SU-DHL-6 (cell line): ENCODE data around the gene PTGER1.
A peak's percentile ranks its signal among the peaks of the same experiment; 100 is the strongest.

Source experiments
- H2AFZ ChIP-seq: fragments of 200-600 bp; sonication (generic); 2 replicates; pipeline ENCODE4 v1.6.1; 2014; ENCODE audit warnings: low read depth, mild to moderate bottlenecking, moderate library complexity, mixed read lengths, antibody characterized with exemption, low read length; ENCODE audit not compliant: severe bottlenecking
- H3F3A ChIP-seq: fragments of 200-600 bp; shearing (Covaris generic); 2 replicates; pipeline ENCODE4 v1.6.0; 2016; ENCODE audit warnings: antibody characterized with exemption, mild to moderate bottlenecking; ENCODE audit not compliant: insufficient read depth
- H3K27ac ChIP-seq: fragments of 200-600 bp; sonication (generic); 2 replicates; pipeline ENCODE4 v1.5.1; 2016; ENCODE audit warnings: low read depth, mild to moderate bottlenecking, low read length, moderate library complexity, mixed read lengths
- H3K27me3 ChIP-seq: fragments of 200-600 bp; sonication (generic), shearing (Covaris generic); 2 replicates; pipeline ENCODE4 v1.6.0; 2014; ENCODE audit warnings: mild to moderate bottlenecking, low read length
- H3K36me3 ChIP-seq: fragments of 200-600 bp; sonication (generic); 2 replicates; pipeline ENCODE4 v1.6.1; 2014; ENCODE audit warnings: mild to moderate bottlenecking, low read length, mixed read lengths
- H3K4me2 ChIP-seq: fragments of 300-600, 200-600 bp; shearing (Covaris generic), sonication (generic); 2 replicates; pipeline ENCODE4 v1.6.0; 2014; ENCODE audit warnings: low read length, low read depth, mild to moderate bottlenecking; ENCODE audit not compliant: poor library complexity, severe bottlenecking
- H3K4me3 ChIP-seq: fragments of 200-600 bp; sonication (generic); 2 replicates; pipeline ENCODE4 v1.5.1; 2014; ENCODE audit warnings: antibody characterized with exemption, low read length, mild to moderate bottlenecking, mixed read lengths; ENCODE audit not compliant: insufficient read depth, poor library complexity, severe bottlenecking
- H3K79me2 ChIP-seq: fragments of 200-600 bp; sonication (generic); 2 replicates; pipeline ENCODE4 v1.6.1; 2014; ENCODE audit warnings: mild to moderate bottlenecking, low read length, moderate library complexity; ENCODE audit not compliant: insufficient read depth
- H3K9ac ChIP-seq: fragments of 200-600 bp; sonication (generic); 2 replicates; pipeline ENCODE4 v1.7.0; 2014; ENCODE audit warnings: mild to moderate bottlenecking, low read length
- H3K9me2 ChIP-seq: fragments of 200-600 bp; sonication (generic); replicated peaks from 2 replicates; pipeline ENCODE4 v1.6.1; 2014; ENCODE audit warnings: low read length; ENCODE audit not compliant: insufficient read depth
- H3K9me3 ChIP-seq: fragments of 200-600 bp; sonication (generic); 2 replicates; pipeline ENCODE4 v1.6.1; 2014; ENCODE audit warnings: low read length, mixed read lengths; ENCODE audit not compliant: insufficient read depth
- H4K20me1 ChIP-seq: fragments of 200-600 bp; sonication (generic); 2 replicates; pipeline ENCODE4 v1.6.1; 2014; ENCODE audit warnings: low read depth, mild to moderate bottlenecking, antibody characterized with exemption, low read length, moderate library complexity, mixed read lengths
- EZH2phosphoT487 ChIP-seq: fragments of 200-600 bp; sonication (generic), shearing (Covaris generic); conservative IDR thresholded peaks from 2 replicates; pipeline ENCODE4 v1.6.1; 2018; ENCODE audit warnings: mild to moderate bottlenecking, antibody characterized with exemption, low read length, moderate library complexity, mixed read lengths
- TF ChIP-seq, protein P1 (sequence below): fragments of 200-600 bp; sonication (generic); IDR thresholded peaks from one replicate; pipeline ENCODE4 v1.5.1; 2017; ENCODE audit warnings: antibody characterized with exemption, mild to moderate bottlenecking, low read length, moderate library complexity; ENCODE audit not compliant: insufficient read depth, poor library complexity, severe bottlenecking

PTGER1 gene

DNA sequence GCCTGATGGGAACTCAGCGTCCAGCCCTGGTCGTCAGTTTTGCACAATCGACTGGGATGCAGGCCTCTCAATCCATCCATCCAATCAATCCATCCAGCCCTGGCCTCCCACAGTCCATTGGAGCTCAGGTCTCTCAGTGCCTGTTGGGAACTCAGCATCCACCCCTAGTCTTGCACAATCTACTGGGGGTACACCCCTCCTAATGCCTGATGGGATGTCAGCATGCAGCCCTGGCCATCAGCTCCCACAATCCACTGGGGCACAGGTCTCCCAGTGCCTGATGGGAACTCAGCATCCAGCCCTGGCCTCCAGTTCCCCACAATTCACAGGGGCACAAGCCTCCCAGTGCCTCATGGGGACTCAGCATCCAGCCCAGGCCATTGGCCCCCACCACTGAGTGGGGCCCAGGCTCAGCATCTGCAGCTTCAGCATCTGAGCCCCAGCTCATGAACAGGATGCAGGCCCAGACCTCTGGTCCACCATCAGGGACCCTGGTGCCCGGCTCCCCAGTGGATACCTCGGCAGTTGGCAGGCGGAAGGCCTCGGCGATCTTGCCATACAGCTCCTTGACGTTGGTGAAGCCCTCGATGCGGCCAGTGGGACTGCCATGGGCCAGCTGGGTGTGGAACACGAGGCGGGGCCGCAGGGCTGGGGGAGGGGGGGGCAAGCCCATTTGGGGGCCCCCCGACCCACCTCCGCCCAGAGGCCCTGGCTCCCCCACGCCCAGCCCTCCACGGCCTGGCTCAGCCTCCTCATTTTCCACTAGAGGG is 7.2 kb upstream of the PTGER1 start:
- Histone ChIP-seq H2AFZ (no peak overlapping the region), H3K9me2 (no peaks in the 10 kb centered on the region), H3K27ac (no peak overlapping the region), H3K9me3 (no peaks in the 10 kb centered on the region), H3K4me3 (no peak overlapping the region), H3K27me3 (no peaks in the 10 kb centered on the region), H3K79me2 (no peaks in the 10 kb centered on the region), H3F3A (no peaks in the 10 kb centered on the region), H3K9ac (no peak overlapping the region), H3K36me3 (no peaks in the 10 kb centered on the region), H3K4me2 (no peak overlapping the region), H4K20me1 (no peaks in the 10 kb centered on the region)
- TF ChIP-seq, protein P1, sequence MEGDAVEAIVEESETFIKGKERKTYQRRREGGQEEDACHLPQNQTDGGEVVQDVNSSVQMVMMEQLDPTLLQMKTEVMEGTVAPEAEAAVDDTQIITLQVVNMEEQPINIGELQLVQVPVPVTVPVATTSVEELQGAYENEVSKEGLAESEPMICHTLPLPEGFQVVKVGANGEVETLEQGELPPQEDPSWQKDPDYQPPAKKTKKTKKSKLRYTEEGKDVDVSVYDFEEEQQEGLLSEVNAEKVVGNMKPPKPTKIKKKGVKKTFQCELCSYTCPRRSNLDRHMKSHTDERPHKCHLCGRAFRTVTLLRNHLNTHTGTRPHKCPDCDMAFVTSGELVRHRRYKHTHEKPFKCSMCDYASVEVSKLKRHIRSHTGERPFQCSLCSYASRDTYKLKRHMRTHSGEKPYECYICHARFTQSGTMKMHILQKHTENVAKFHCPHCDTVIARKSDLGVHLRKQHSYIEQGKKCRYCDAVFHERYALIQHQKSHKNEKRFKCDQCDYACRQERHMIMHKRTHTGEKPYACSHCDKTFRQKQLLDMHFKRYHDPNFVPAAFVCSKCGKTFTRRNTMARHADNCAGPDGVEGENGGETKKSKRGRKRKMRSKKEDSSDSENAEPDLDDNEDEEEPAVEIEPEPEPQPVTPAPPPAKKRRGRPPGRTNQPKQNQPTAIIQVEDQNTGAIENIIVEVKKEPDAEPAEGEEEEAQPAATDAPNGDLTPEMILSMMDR = no peak
- TF ChIP-seq EZH2phosphoT487 = no peak

DNA sequence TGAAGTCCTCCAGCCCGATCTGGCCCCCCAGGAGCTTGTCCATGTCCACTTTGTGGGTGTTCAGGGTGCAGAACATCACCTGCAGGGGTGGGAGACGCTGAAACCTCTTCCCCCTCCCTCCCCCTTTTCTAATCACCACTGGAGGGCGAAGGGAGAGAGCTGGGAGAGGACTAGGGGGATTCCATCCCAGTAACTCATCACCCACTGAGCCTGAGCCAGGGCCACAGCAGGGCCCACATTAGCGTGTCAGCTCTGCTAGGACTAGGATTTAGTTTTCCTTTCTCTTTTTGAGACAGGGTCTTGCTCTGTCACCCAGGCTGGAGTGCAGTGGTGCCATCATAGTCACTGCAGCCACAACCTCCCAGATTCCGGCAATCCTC is 5.5 kb upstream of the PTGER1 start:
- H3K9me3 ChIP-seq = no peaks in the 10 kb centered on the region
- no peak overlapping the region for H3K9ac ChIP-seq
- no peak for TF ChIP-seq EZH2phosphoT487
- TF ChIP-seq, protein P1 = no peak
- no peaks in the 10 kb centered on the region for H3K9me2 ChIP-seq
- peak overlapping the region; percentile 29 for H3K4me2 ChIP-seq
- H3K36me3 ChIP-seq = no peaks in the 10 kb centered on the region
- no peak overlapping the region for H3K27ac ChIP-seq
- no peaks in the 10 kb centered on the region for H3K27me3 ChIP-seq
- H2AFZ ChIP-seq = no peak overlapping the region
- H3K79me2 ChIP-seq = no peaks in the 10 kb centered on the region
- H3K4me3 ChIP-seq = no peak overlapping the region
- H4K20me1 ChIP-seq = no peaks in the 10 kb centered on the region
- no peaks in the 10 kb centered on the region for H3F3A ChIP-seq

DNA sequence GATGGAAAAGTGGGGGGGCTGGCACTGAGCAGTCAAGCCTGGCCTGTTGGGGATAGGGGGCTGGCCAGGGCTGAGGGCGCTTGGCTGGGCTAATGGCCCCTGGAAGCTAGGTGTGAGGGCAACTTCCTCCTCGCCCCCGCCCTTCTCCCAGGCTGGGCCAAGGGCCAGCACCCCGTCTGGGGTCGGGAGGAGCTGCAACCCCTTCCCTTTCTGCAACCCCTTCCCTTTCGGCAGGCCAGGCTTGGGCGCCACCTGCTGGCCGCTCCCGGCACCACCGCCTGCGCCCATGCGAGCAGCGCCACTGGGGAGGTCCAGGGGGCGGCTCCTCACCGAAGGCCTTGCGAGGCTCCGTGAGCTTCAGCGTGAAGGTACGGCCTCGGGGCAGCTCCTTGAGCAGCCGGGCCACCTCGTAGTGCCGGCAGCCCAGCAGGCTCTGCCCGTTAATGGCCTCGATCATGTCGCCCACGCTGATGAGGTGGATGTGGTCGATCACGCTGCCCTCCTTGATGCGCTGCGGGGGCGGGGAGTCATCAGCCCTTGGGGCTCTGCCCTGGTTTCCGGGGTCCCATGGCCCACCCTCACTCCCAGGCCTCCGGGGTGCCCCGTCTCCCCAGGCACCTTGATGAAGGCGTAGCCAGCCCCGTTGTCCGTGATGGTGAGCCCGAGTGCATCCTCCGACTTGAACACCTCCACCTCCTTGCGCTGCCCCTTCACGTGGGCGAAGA is 5.0 kb upstream of the PTGER1 start:
- Histone ChIP-seq H3K27ac (no peak overlapping the region), H3K9me2 (no peaks in the 10 kb centered on the region), H3K27me3 (no peaks in the 10 kb centered on the region), H3K79me2 (no peaks in the 10 kb centered on the region), H3K4me2 (peak overlapping the region; percentile 29), H3K9me3 (no peaks in the 10 kb centered on the region), H4K20me1 (no peaks in the 10 kb centered on the region), H2AFZ (no peak overlapping the region), H3K9ac (no peak overlapping the region), H3K4me3 (no peak overlapping the region), H3K36me3 (no peaks in the 10 kb centered on the region), H3F3A (no peaks in the 10 kb centered on the region)
- TF ChIP-seq, protein P1 = peak; percentile 93
- no peak for TF ChIP-seq EZH2phosphoT487
